NCI-H2196 (cell line): ENCODE measurements around the gene LIFR.

ENCODE experiments used
- DNase-seq: peaks from one replicate; lab custom pipeline; 2025; ENCODE audit not compliant: unreplicated experiment; lab: John Stamatoyannopoulos, UW

The LIFR gene

DNA sequence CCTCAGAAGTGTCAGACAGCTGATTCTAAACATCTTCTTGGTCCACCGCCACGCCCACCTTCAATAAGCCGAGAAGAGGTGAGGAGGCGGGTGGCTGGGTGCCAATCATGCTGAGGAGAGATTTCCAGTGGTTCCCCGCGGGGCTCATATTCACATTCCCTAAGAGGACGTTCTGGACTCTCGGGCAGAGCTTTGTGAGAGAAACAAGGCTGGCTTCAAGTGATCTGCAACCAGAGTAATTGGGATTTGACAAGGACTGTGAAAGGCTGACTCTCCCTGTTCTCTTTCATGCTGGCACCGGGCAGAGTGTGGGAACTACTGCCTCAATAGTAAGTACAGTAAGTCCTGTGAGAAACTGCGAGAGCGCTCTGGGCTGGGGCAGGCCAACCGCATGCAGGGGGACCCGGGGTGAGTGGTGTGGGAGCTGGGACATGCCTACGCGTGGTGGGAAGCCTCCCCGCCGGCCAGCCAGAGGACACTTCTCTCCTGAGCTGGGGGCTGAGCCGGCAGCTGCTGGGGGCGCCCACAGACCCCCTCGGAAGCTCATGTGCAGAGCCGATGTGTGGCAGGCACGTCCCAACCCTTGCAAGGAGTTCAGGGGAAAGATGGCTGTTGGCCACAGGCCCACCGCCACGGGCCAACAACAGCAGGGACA is 110.9 kb downstream of the LIFR start:
- no peak for DNase-seq

- no peak for DNase-seq
Observed at GRCh38 chr5:38443390-38443789, 113.1 kb downstream of the LIFR start.

DNA sequence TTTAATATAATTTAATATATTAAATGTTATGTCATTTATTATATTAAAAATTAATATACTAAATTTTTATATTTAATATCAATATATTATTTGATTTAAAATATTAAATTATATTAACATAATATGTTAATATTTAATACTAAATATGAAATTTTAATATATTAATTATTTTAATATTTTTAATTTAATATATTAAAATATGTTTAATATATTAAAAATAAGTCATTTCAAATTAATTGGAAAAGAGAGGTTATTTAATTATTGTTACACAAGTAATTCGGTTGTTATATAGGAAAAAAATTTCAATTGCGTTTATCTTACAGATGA is 114.2 kb downstream of the LIFR start:
- DNase-seq = no peak

DNA sequence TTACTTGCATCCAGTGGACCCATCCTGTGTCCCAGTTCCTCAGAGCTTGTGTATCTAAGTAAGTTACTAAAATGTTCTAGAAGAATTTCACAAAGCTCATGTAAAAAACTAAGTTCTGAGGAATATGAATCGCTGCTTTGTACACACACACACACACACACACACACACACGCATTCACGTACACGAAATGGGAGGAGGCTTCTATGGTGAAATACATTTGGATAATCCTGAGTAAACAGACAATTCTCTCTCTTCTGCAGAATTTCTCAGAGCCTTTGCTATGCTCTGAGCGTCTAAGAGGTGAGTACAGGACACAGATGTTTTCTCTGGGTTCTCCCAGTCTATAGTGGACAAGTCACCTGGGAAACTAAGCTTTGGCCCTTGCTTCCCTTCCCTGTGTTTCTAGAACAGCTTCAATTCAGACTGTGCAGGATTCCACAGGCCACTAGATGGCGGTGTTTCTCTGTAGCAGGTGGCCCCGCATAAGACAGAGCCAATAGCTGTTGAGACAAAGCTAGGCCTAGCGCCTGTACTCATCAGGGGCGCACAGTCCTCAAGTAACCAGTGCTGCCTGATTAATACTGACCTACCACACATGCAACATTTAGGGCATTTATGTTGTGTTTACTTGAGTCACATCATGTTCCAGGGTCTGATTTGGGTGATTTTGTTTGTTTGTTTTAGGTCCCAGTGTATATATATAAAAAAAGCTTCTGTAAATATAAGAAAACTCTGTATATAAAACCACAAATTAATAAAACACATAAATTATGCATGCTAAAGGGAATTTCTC is 114.8 kb downstream of the LIFR start:
- DNase-seq = peak; percentile 98

GRCh38 chr5:38438757-38439156 is 117.7 kb downstream of the LIFR start:
- no peak for DNase-seq

- DNase-seq = no peak
Observed at GRCh38 chr5:38434966-38435705, 121.3 kb downstream of the LIFR start.

DNA sequence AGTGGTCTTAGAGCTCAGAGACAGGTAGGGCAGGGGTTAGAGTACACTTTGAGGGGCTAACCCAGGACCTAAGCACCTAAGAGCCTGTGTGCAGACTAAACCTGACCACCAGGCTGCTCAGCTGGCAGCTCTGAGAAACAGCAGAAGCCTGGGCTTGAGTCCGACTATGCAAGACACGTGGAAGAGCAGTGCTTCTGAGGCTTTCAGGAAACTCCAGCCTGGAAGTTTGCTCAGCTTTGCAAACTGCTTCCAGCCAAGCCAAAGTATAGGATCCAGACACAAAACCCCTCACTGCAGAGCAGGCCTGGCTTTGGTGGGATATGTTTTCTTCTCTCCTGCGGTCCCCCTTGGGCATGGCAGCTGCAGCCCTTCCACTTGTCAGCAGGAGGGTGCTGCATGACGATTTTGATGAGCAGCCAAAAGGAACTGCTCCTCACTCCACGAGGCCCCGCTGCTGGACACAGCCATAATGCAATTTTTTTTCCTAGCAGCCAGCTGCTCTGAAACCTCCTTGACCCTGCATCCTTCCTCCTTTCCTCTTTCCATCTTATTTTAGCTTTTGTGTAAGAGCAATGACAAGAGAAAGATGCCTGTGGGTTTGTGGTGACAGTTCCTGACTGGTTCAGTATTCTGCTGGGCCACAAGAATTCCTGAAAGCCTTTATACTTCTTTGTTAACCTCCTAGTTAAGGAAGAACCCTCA is 123.1 kb downstream of the LIFR start:
- DNase-seq = no peak

- DNase-seq = no peak
Observed at GRCh38 chr5:38431242-38431853, 125.1 kb downstream of the LIFR start.

DNA sequence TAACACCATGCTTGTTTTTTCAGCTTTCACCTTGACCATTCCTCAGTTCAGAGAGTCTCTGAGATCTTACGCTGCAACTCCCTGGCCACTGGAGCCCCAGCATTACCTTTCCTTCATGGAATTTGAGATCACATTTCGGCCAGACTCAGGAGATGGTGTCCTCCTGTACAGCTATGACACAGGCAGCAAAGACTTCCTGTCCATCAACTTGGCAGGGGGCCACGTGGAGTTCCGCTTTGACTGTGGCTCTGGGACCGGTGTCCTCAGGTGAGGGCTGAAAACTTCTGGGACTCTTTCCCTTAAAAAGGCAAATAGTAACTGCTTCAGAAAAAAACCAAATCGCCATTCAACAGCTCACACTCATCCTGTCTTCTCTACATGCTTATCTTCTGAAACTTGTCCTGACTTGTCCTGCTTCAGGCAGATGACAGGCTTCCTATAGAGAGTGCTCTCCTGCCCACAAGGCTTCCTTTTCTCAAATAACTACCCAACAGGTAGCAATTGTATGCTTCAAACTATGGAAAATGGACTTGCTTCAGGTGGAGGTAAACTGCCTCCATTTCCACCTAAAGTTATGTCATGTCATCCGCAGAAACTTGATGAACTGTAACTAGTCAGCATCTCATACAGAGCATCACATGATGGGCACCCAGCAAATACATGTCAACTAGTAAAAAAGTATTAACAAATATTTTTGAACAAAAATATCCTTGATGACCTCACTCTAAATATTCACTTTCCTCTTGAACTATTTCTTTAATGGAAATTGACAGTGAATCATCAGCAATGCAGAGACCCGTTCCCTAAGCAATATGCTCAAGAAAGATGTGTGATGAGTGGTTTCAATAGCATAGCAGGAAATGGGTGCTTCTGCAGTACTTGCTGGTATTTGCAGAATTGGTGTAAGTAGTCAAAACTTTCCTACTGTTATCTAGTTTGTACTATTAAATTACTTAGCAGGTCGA is 129.2 kb downstream of the LIFR start:
- no peak for DNase-seq

GRCh38 chr5:38426490-38426889 is 130.0 kb downstream of the LIFR start:
- no peak for DNase-seq
